ENCODE measurements around the gene DNAJC3.

Gene DNAJC3

GRCh38 chr13:95813139-95813538 is 136.2 kb downstream of the DNAJC3 start:
- POLR2A ChIA-PET = no interaction called here
- no peak overlapping the region for H3K4me3 ChIP-seq (ENCODE audit: low read depth, low read length)
- TF ChIP-seq, protein P1, sequence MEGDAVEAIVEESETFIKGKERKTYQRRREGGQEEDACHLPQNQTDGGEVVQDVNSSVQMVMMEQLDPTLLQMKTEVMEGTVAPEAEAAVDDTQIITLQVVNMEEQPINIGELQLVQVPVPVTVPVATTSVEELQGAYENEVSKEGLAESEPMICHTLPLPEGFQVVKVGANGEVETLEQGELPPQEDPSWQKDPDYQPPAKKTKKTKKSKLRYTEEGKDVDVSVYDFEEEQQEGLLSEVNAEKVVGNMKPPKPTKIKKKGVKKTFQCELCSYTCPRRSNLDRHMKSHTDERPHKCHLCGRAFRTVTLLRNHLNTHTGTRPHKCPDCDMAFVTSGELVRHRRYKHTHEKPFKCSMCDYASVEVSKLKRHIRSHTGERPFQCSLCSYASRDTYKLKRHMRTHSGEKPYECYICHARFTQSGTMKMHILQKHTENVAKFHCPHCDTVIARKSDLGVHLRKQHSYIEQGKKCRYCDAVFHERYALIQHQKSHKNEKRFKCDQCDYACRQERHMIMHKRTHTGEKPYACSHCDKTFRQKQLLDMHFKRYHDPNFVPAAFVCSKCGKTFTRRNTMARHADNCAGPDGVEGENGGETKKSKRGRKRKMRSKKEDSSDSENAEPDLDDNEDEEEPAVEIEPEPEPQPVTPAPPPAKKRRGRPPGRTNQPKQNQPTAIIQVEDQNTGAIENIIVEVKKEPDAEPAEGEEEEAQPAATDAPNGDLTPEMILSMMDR (IDR thresholded peaks at IDR 0.05; ENCODE audit: insufficient read depth, low read length, missing control alignments) = no peak
- no peak for DNase-seq (ENCODE audit: low read depth, low spot score)
- CTCF ChIA-PET = interaction anchor here (14.7 kb wide), 1 partner anchor 21 kb away, joined by 125 read pairs; no protein-coding TSS in a partner anchor

- no peak for DNase-seq (ENCODE audit: low read depth, low spot score)
- ChIA-PET CTCF (interaction anchor here (14.7 kb wide), 1 partner anchor 19 kb away, joined by 125 read pairs; no protein-coding TSS in a partner anchor), POLR2A (no interaction called here)
- no peak overlapping the region for H3K4me3 ChIP-seq (ENCODE audit: low read depth, low read length)
- TF ChIP-seq, protein P1 (IDR thresholded peaks at IDR 0.05; ENCODE audit: insufficient read depth, low read length, missing control alignments) = no peak
These were observed 137.6 kb downstream of the DNAJC3 start for GRCh38 chr13:95814495-95814894.

DNA sequence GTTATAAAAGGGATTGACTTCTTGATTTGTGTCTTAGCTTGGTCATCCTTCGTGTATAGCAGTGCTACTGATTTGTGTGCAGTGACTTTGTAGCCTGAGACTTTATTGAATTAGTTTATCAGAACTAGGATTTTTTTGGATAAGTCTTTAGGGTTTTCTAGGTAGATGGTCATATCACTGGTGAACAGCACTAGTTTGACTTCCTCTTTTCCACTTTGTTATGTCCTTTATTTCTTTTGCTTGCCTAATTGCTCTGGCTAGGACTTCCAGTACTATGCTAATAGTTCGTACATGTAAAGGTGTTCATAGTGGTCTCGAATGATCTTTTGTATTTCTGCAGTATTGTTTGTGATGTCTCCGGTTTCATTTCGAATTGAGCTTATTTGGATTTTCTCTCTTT is 145.4 kb downstream of the DNAJC3 start:
- CTCF ChIA-PET = interaction anchor here (14.7 kb wide), 1 partner anchor 12 kb away, joined by 125 read pairs; no protein-coding TSS in a partner anchor
- DNase-seq (ENCODE audit: low read depth, low spot score) = no peak
- TF ChIP-seq, protein P1 (IDR thresholded peaks at IDR 0.05; ENCODE audit: insufficient read depth, low read length, missing control alignments) = no peak
- POLR2A ChIA-PET = no interaction called here
- no peak overlapping the region for H3K4me3 ChIP-seq (ENCODE audit: low read depth, low read length)

DNA sequence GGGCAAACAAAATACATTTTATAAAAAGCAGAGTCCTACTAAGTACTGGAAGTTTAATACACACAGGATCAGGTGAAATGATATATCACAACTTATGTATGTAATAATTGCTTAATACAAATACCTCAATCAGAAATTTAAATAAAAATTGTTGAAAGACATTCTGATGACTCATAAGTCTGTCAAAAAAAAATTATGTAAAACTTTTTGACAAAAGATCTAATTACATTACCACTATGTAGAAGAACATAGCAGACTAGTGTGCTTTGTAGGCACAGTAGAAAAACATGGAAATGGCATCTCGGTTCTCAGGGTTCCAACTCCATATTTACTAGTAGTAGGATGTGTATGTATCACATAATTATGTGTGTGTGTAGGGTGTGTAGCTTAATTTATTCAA is 156.2 kb downstream of the DNAJC3 start:
- CTCF ChIA-PET = interaction anchor here (0.8 to 9.2 kb wide), 32 partner anchors 11 to 644 kb away, joined by 3 to 239 read pairs (median 6); partner anchors contain the start of gene DZIP1
- no peak overlapping the region for H3K4me3 ChIP-seq (ENCODE audit: low read depth, low read length)
- POLR2A ChIA-PET = no interaction called here
- no peak for DNase-seq (ENCODE audit: low read depth, low spot score)
- TF ChIP-seq, protein P1 (IDR thresholded peaks at IDR 0.05; ENCODE audit: insufficient read depth, low read length, missing control alignments) = no peak

GRCh38 chr13:95833719-95834118 is 156.8 kb downstream of the DNAJC3 start:
- TF ChIP-seq, protein P1 (IDR thresholded peaks at IDR 0.05; ENCODE audit: insufficient read depth, low read length, missing control alignments) = no peak
- DNase-seq (ENCODE audit: low read depth, low spot score) = no peak
- no peak overlapping the region for H3K4me3 ChIP-seq (ENCODE audit: low read depth, low read length)
- ChIA-PET POLR2A (no interaction called here), CTCF (interaction anchor here (0.6 to 9.2 kb wide), 62 partner anchors 10 to 644 kb away, joined by 3 to 239 read pairs (median 4); partner anchors contain the start of gene DZIP1)

GRCh38 chr13:95834134-95834765 is 157.3 kb downstream of the DNAJC3 start:
- TF ChIP-seq, protein P1 (IDR thresholded peaks at IDR 0.05; ENCODE audit: insufficient read depth, low read length, missing control alignments) = peak; percentile 81
- H3K4me3 ChIP-seq (ENCODE audit: low read depth, low read length) = no peak overlapping the region
- CTCF ChIA-PET = interaction anchor here (0.6 to 9.2 kb wide), 64 partner anchors 9 to 645 kb away, joined by 3 to 239 read pairs (median 4); partner anchors contain the start of gene DZIP1
- POLR2A ChIA-PET = no interaction called here
- DNase-seq (ENCODE audit: low read depth, low spot score) = peak; percentile 12

Measured in AG04449 (cell line).